GM12891 (cell line): ENCODE data around the gene KRTAP5-3.

Experiments
- DNase-seq: peaks from one replicate; pipeline ENCODE4 v3.0.0; 2011; ENCODE audit warnings: low spot score; ENCODE audit not compliant: insufficient read length
- FAIRE-seq: peaks from 2 replicates; lab custom pipeline; 2011; peaks lifted over from hg19 to GRCh38; lab: Jason Lieb, UNC
- PAX5 ChIP-seq: IDR thresholded peaks from 2 replicates; pipeline ENCODE4 v1.6.1; 2011; ENCODE audit warnings: low read length, moderate library complexity, mild to moderate bottlenecking; ENCODE audit not compliant: insufficient read depth, severe bottlenecking
- POLR2A ChIP-seq: IDR thresholded peaks from 2 replicates; pipeline ENCODE4 v1.6.1; 2011; ENCODE audit warnings: low read depth, low read length, control low read depth
- POLR2AphosphoS5 ChIP-seq: IDR thresholded peaks from 2 replicates; pipeline ENCODE4 v1.6.1; 2011; ENCODE audit warnings: low read depth, low read length, control low read depth
- POU2F2 ChIP-seq: IDR thresholded peaks from 2 replicates; pipeline ENCODE4 v1.6.1; 2011; ENCODE audit warnings: low read depth, mild to moderate bottlenecking, control low read depth, low read length, moderate library complexity
- SPI1 ChIP-seq: IDR thresholded peaks from 2 replicates; pipeline ENCODE4 v1.6.1; 2011; ENCODE audit warnings: low read depth, low read length, control low read depth
- TAF1 ChIP-seq: IDR thresholded peaks from 2 replicates; pipeline ENCODE4 v1.6.1; 2011; ENCODE audit warnings: low read depth, low read length, control low read depth

Gene KRTAP5-3

GRCh38 chr11:1570896-1571759 is 37.1 kb downstream of the KRTAP5-3 start:
- TF ChIP-seq POLR2AphosphoS5: no peak
- no peak for TF ChIP-seq SPI1
- no peak for TF ChIP-seq TAF1
- no peak for TF ChIP-seq POU2F2
- TF ChIP-seq PAX5: no peak
- TF ChIP-seq POLR2A: no peak
- DNase-seq: no peak
- no peak for FAIRE-seq

- TF ChIP-seq POLR2AphosphoS5 (no peak), TAF1 (no peak), POLR2A (no peak), SPI1 (no peak), POU2F2 (no peak), PAX5 (no peak)
- FAIRE-seq (no peak), DNase-seq (no peak)
Measured at GRCh38 chr11:1570531-1570895, 37.8 kb downstream of the KRTAP5-3 start.

GRCh38 chr11:1570001-1570453 is 38.2 kb downstream of the KRTAP5-3 start:
- no peak for FAIRE-seq
- TF ChIP-seq POU2F2: no peak
- no peak for TF ChIP-seq POLR2A
- TF ChIP-seq POLR2AphosphoS5: no peak
- no peak for TF ChIP-seq PAX5
- TF ChIP-seq TAF1: no peak
- no peak for TF ChIP-seq SPI1
- DNase-seq: no peak

- no peak for DNase-seq
- FAIRE-seq: no peak
- TF ChIP-seq PAX5: no peak
- TF ChIP-seq TAF1: no peak
- no peak for TF ChIP-seq POU2F2
- no peak for TF ChIP-seq POLR2A
- TF ChIP-seq SPI1: no peak
- TF ChIP-seq POLR2AphosphoS5: no peak
Measured at GRCh38 chr11:1569251-1569780, 38.9 kb downstream of the KRTAP5-3 start.

- FAIRE-seq (no peak), DNase-seq (peak; percentile 6)
Measured at GRCh38 chr11:1568441-1568911, 39.8 kb downstream of the KRTAP5-3 start.

GRCh38 chr11:1567721-1568100 is 40.6 kb downstream of the KRTAP5-3 start:
- no peak for DNase-seq
- TF ChIP-seq TAF1: no peak
- TF ChIP-seq SPI1: no peak
- no peak for TF ChIP-seq POU2F2
- no peak for TF ChIP-seq PAX5
- no peak for TF ChIP-seq POLR2A
- no peak for TF ChIP-seq POLR2AphosphoS5
- FAIRE-seq: no peak

More at GRCh38 chr11:1568441-1568911, 39.8 kb downstream of the KRTAP5-3 start:
- TF ChIP-seq TAF1 (no peak), POLR2A (no peak), SPI1 (no peak)

GRCh38 chr11:1567052-1567720 is 41.1 kb downstream of the KRTAP5-3 start:
- DNase-seq (peak; percentile 6), FAIRE-seq (no peak)
- TF ChIP-seq SPI1 (no peak), POU2F2 (no peak), POLR2A (no peak), TAF1 (no peak), POLR2AphosphoS5 (no peak), PAX5 (no peak)

- DNase-seq (peak; percentile 15), FAIRE-seq (no peak)
- TF ChIP-seq TAF1 (no peak), POU2F2 (no peak), SPI1 (no peak), POLR2AphosphoS5 (no peak), PAX5 (no peak), POLR2A (no peak)
Measured at GRCh38 chr11:1566381-1567051, 41.7 kb downstream of the KRTAP5-3 start.

GRCh38 chr11:1565904-1566247 is 42.4 kb downstream of the KRTAP5-3 start:
- TF ChIP-seq POLR2A: no peak
- TF ChIP-seq POU2F2: no peak
- TF ChIP-seq PAX5: no peak
- TF ChIP-seq SPI1: no peak
- TF ChIP-seq TAF1: no peak
- TF ChIP-seq POLR2AphosphoS5: no peak
- FAIRE-seq (no peak), DNase-seq (no peak)
